Panc1 (cell line): ENCODE measurements around the gene CYP4F2. TPM values are rescaled to one million over a fixed set of nuclear protein-coding genes. Genes with fewer than 3 reads are reported as not detected.

Experiments
- ATAC-seq: fragments of 200-7000 bp; cut with Tn5 transposase; 2 replicates; pipeline ENCODE4 v1.9.1; 2020; ENCODE audit warnings: mild to moderate bottlenecking, moderate library complexity
- BruUV-seq: library from RNA; stranded (reverse); fragments of 400-500 nt; replicated peaks from 2 replicates; lab custom pipeline; 2021; lab: Mats Ljungman, UMichigan
- CTCF ChIA-PET: fragments of 300-600 bp; sonication (Branson Sonifier 250); formaldehyde crosslinking; loops from one replicate; lab custom pipeline; 2022; ENCODE audit warnings: antibody characterized with exemption; lab: Charles Lee
- POLR2A ChIA-PET: fragments of 300-600 bp; sonication (Branson Sonifier 250); formaldehyde crosslinking; loops from one replicate; lab custom pipeline; 2022; ENCODE audit warnings: antibody characterized with exemption; lab: Charles Lee
- DNase-seq: peaks from one replicate; pipeline ENCODE4 v3.0.0-alpha.2; 2010; ENCODE audit warnings: low read depth, low spot score
- H3K27ac ChIP-seq: 2 replicates; pipeline ENCODE4 v1.5.1; 2011; ENCODE audit warnings: mild to moderate bottlenecking, low read length, inconsistent platforms
- H3K27me3 ChIP-seq: fragments of 200-500 bp; sonication (Bioruptor generic); 2 replicates; pipeline ENCODE4 v1.6.0; 2014; ENCODE audit warnings: low read length, inconsistent platforms; ENCODE audit not compliant: control insufficient read depth, insufficient read depth
- H3K36me3 ChIP-seq: fragments of 200-500 bp; sonication (Bioruptor generic); 2 replicates; pipeline ENCODE4 v1.5.1; 2014; ENCODE audit warnings: inconsistent platforms, mild to moderate bottlenecking, low read length, moderate library complexity; ENCODE audit not compliant: control insufficient read depth, insufficient read depth
- H3K4me1 ChIP-seq: 2 replicates; pipeline ENCODE4 v1.5.1; 2011; ENCODE audit warnings: inconsistent platforms, mild to moderate bottlenecking, low read length, moderate library complexity; ENCODE audit not compliant: control insufficient read depth, insufficient read depth
- H3K4me3 ChIP-seq, 2 experiments: 2 replicates each; pipeline ENCODE4 v1.5.1; 2011 to 2012; ENCODE audit warnings: low read depth in 2 of 2, low read length in 2 of 2, mild to moderate bottlenecking in 2 of 2, inconsistent platforms in 1 of 2, moderate library complexity in 1 of 2
- H3K9me3 ChIP-seq: fragments of 200-500 bp; sonication (Bioruptor generic); 2 replicates; pipeline ENCODE4 v1.5.1; 2014; ENCODE audit warnings: low read depth, mild to moderate bottlenecking, inconsistent platforms, low read length, moderate library complexity; ENCODE audit not compliant: control insufficient read depth, insufficient read depth
- POLR2AphosphoS5 ChIP-seq: IDR thresholded peaks from 2 replicates; pipeline ENCODE4 v1.6.1; 2012; ENCODE audit warnings: mild to moderate bottlenecking, low read depth, low read length, moderate library complexity
- SIN3A ChIP-seq: IDR thresholded peaks from 2 replicates; pipeline ENCODE4 v1.6.1; 2012; ENCODE audit warnings: low read depth, mild to moderate bottlenecking, low read length, moderate library complexity, borderline replicate concordance; ENCODE audit not compliant: insufficient read depth
- TCF7L2 ChIP-seq: IDR thresholded peaks from 2 replicates; pipeline ENCODE4 v1.6.1; 2011; ENCODE audit warnings: mild to moderate bottlenecking, low read depth, low read length, inconsistent platforms
- in situ Hi-C: cut with HindIII; loops from 2 replicates; pipeline ENCODE4 v1.10.0; 2016; ENCODE audit warnings: low sequenced_read_pairs, low pct_unique_long_range_greater_than_20kb
- intact Hi-C: fragments of 100-400 bp; cut with micrococcal nuclease; formaldehyde crosslinking; loops from one replicate; pipeline ENCODE4 v1.10.0; 2022; ENCODE audit not compliant: unreplicated experiment
- total RNA-seq: library from RNA; stranded (reverse); gene quantifications from one replicate; pipeline ENCODE4 v1.2.1, GENCODE V29; 2021; ENCODE audit not compliant: unreplicated experiment
- TF ChIP-seq, protein P1 (sequence below): fragments of 450-650 bp; IDR thresholded peaks from 2 replicates; pipeline ENCODE4 v1.5.1; 2017; ENCODE audit warnings: mild to moderate bottlenecking
- TF ChIP-seq, protein P2 (sequence below), 2 experiments: IDR thresholded peaks; 2 replicates each; pipeline ENCODE4 v1.6.1; 2011 to 2012; ENCODE audit warnings: low read depth in 2 of 2, control low read depth in 1 of 2, low read length in 1 of 2, mild to moderate bottlenecking in 1 of 2, moderate library complexity in 1 of 2; ENCODE audit not compliant: insufficient read depth in 1 of 2

CYP4F2 gene
- total RNA-seq, 1 experiment from 2014 or later: 0.21 TPM

DNA sequence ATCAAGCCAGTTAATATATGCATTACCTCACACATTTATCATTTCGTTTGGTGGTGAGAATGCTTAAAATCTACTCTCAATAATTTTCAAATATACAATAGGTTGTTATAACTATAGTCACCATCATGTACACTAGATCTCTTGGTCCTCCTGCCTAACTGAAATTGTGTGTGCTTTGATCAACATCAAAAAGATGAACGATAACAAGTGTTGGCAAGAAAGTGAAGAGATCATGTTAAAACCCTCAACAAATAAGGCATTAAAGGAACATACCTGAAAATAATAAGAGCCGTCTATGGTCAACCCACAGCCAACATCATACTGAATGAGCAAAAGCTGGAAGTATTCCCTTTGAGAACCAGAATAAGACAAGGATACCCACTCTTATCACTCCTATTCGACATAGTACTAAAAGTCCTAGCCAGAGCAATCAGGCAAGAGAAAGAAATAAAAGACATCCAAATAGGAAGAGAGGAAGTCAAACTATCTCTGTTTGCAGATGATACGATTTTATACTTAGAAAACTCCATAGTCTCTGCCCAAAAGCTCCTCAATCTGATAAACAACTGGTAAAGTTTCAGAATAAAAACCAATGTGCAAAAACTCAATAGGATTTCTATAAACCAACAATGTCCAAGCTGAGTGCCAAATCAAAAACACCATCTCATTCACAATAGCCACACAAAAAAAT lies 54.5 kb downstream of the CYP4F2 start:
- intact Hi-C loops: no loop called here
- ChIA-PET POLR2A (no interaction called here), CTCF (no interaction called here)
- Histone ChIP-seq H3K27ac (no peak overlapping the region), H3K36me3 (no peaks in the 10 kb centered on the region), H3K27me3 (peaks cover 3% of the 10 kb centered on the region; the same call in 1 of the 2 replicates), H3K9me3 (no peaks in the 10 kb centered on the region), H3K4me3 (no peak overlapping the region), H3K4me1 (no peaks in the 10 kb centered on the region)
- TF ChIP-seq, protein P1, sequence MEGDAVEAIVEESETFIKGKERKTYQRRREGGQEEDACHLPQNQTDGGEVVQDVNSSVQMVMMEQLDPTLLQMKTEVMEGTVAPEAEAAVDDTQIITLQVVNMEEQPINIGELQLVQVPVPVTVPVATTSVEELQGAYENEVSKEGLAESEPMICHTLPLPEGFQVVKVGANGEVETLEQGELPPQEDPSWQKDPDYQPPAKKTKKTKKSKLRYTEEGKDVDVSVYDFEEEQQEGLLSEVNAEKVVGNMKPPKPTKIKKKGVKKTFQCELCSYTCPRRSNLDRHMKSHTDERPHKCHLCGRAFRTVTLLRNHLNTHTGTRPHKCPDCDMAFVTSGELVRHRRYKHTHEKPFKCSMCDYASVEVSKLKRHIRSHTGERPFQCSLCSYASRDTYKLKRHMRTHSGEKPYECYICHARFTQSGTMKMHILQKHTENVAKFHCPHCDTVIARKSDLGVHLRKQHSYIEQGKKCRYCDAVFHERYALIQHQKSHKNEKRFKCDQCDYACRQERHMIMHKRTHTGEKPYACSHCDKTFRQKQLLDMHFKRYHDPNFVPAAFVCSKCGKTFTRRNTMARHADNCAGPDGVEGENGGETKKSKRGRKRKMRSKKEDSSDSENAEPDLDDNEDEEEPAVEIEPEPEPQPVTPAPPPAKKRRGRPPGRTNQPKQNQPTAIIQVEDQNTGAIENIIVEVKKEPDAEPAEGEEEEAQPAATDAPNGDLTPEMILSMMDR: no peak
- TF ChIP-seq TCF7L2 (no peak), SIN3A (no peak), POLR2AphosphoS5 (no peak)
- TF ChIP-seq, protein P2, sequence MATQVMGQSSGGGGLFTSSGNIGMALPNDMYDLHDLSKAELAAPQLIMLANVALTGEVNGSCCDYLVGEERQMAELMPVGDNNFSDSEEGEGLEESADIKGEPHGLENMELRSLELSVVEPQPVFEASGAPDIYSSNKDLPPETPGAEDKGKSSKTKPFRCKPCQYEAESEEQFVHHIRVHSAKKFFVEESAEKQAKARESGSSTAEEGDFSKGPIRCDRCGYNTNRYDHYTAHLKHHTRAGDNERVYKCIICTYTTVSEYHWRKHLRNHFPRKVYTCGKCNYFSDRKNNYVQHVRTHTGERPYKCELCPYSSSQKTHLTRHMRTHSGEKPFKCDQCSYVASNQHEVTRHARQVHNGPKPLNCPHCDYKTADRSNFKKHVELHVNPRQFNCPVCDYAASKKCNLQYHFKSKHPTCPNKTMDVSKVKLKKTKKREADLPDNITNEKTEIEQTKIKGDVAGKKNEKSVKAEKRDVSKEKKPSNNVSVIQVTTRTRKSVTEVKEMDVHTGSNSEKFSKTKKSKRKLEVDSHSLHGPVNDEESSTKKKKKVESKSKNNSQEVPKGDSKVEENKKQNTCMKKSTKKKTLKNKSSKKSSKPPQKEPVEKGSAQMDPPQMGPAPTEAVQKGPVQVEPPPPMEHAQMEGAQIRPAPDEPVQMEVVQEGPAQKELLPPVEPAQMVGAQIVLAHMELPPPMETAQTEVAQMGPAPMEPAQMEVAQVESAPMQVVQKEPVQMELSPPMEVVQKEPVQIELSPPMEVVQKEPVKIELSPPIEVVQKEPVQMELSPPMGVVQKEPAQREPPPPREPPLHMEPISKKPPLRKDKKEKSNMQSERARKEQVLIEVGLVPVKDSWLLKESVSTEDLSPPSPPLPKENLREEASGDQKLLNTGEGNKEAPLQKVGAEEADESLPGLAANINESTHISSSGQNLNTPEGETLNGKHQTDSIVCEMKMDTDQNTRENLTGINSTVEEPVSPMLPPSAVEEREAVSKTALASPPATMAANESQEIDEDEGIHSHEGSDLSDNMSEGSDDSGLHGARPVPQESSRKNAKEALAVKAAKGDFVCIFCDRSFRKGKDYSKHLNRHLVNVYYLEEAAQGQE (IDR thresholded peaks at IDR 0.05; ENCODE audit: insufficient read depth in 1 of 2, low read depth in 2 of 2, low read length in 1 of 2): no peak
- no TSS peak for BruUV-seq
- in situ Hi-C loops: no loop called here
- no peak for DNase-seq
- ATAC-seq: no peak

DNA sequence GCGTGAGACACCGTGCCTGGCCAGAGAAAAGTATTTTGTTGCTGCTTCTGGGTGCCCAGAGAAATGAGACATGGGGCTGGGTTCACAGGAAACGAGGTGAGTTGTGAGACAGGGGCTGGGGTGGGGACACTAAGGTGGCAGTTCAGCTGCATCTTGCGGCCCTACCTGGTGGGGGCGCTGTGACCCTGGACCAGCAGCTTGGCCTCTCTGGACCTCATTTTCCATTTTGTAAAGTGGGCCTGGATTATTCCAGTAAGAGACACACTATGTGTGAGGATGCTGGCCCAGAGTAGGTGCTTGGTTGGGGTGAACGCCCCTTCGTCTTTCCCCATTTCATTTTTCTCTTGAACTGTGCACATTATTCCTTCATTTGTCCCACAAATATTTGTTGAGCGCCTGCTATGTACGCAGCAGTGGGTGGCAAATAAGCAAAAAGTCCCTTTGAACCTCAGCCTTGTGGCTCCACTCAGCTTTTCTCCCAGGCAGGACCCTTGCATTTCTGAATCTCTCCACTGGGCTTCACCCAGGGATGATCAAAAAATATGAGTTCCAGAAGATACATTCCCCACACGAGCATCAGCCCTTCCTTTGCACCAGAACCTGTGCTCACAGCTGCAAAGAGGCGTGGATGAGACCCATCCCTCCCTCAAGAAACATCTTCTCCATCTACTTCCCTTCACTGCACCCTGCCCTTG lies 55.9 kb downstream of the CYP4F2 start:
- Histone ChIP-seq H3K4me3 (no peak overlapping the region), H3K9me3 (no peaks in the 10 kb centered on the region), H3K27ac (no peak overlapping the region), H3K27me3 (peaks cover 3% of the 10 kb centered on the region; the same call in 1 of the 2 replicates), H3K4me1 (no peaks in the 10 kb centered on the region), H3K36me3 (no peaks in the 10 kb centered on the region)
- CTCF ChIA-PET: no interaction called here
- BruUV-seq: no TSS peak
- in situ Hi-C loops: no loop called here
- POLR2A ChIA-PET: no interaction called here
- ATAC-seq (no peak), DNase-seq (no peak)
- intact Hi-C loops: no loop called here
- TF ChIP-seq, protein P2 (IDR thresholded peaks at IDR 0.05; ENCODE audit: insufficient read depth in 1 of 2, low read depth in 2 of 2, low read length in 1 of 2): no peak
- TF ChIP-seq, protein P1: peak; percentile 38
